SK-N-MC (cell line): ENCODE data around the gene FAAP100.

Experiments used
- DNase-seq: peaks from one replicate; pipeline ENCODE4 v3.0.0-alpha.2; 2011; ENCODE audit warnings: low read depth, low spot score
- H3K27ac ChIP-seq: fragments of 200-600 bp; sonication (generic); 2 replicates; pipeline ENCODE4 v1.5.1; 2016; ENCODE audit warnings: mixed run types
- H3K36me3 ChIP-seq: fragments of 200-600 bp; sonication (generic); 2 replicates; pipeline ENCODE4 v1.6.1; 2017; ENCODE audit warnings: antibody characterized with exemption, low read length, mixed read lengths; ENCODE audit not compliant: insufficient read depth
- H3K4me3 ChIP-seq: fragments of 200-600 bp; sonication (generic); 2 replicates; pipeline ENCODE4 v1.5.1; 2016
- H3K9ac ChIP-seq: fragments of 200-600 bp; sonication (generic); 2 replicates; pipeline ENCODE4 v1.8.0; 2017; ENCODE audit warnings: mixed run types, mixed read lengths; ENCODE audit not compliant: insufficient read length
- H3K9me3 ChIP-seq: fragments of 200-600 bp; sonication (generic); 2 replicates; pipeline ENCODE4 v1.6.1; 2017; ENCODE audit warnings: low read depth, mild to moderate bottlenecking, antibody characterized with exemption, low read length, moderate library complexity, mixed read lengths
- EZH2 ChIP-seq: fragments of 200-600 bp; sonication (generic); IDR thresholded peaks from one replicate; pipeline ENCODE4 v1.6.1; 2017; ENCODE audit warnings: antibody characterized with exemption
- FOXP2 ChIP-seq: optimal IDR thresholded peaks from 2 replicates; pipeline ENCODE3; 2011; ENCODE audit warnings: mild to moderate bottlenecking, moderate library complexity; ENCODE audit not compliant: insufficient read depth; ENCODE audit errors: extremely low read length, control extremely low read depth
- POLR2AphosphoS5 ChIP-seq: IDR thresholded peaks from 2 replicates; pipeline ENCODE4 v1.6.1; 2012; ENCODE audit warnings: mild to moderate bottlenecking, low read depth, low read length, borderline replicate concordance

The FAAP100 gene

DNA sequence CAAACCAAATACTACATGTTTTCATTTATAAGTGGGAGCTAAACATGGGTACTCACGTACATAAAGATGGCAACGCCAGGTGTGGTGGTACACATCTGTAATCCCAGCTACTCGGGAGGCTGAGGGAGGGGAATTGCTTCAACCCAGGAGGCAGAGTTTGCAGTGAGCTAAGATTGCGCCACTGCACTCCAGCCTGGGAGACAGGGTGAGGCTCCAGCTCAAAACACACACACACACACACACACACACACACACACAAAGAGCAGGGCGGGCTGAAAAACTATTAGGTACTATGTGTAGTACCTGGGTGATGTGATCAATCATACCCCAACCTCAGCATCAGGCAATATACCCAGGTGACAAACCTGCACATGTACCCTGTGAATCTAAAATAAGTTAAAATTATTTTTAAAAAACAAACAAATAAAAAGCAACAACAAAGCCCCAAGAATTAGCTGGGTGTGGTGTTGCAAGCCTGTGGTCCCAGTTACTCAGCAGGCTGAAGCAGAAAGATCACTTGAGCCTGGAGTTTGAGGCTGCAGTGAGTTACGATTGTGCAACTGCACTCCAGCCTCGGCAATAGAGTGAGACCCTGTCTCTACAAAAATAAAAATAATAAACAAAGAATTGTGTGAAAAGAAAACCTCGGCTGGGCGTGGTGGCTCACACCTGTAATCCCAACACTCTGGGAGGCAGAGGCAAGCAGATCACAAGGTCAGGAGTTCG, 11.9 kb upstream of the FAAP100 start:
- H3K36me3 ChIP-seq = peaks cover 76% of the 10 kb centered on the region
- no peak for DNase-seq
- no peak overlapping the region for H3K27ac ChIP-seq
- H3K9ac ChIP-seq = no peak overlapping the region
- H3K4me3 ChIP-seq = no peak overlapping the region
- no peak for TF ChIP-seq FOXP2
- no peak for TF ChIP-seq EZH2
- no peak for TF ChIP-seq POLR2AphosphoS5
- H3K9me3 ChIP-seq = no peaks in the 10 kb centered on the region

DNA sequence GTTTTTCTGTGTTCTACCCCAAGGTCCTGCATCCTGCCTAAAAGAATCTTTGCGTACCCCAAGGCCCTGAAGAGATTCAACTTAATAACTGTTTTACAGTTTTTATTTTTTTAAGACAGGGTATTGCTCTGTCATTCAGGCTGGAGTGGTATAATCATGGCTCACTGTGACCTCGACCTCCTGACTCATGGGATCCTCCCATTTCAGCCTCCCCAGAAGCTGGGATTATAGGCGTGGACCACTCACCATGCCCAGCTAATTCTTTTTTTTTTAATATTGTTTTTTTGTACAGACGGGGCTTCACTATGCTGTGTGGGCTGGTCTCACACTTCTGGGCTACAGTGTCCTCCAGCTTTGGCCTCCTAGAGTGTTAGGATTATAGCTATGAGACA, 9.3 kb upstream of the FAAP100 start:
- no peak for TF ChIP-seq FOXP2
- TF ChIP-seq POLR2AphosphoS5 = no peak
- TF ChIP-seq EZH2 = no peak
- no peak for DNase-seq
- Histone ChIP-seq H3K36me3 (peaks cover 84% of the 10 kb centered on the region), H3K27ac (peak overlapping the region; percentile 19; the same call in 1 of the 2 replicates), H3K9me3 (no peaks in the 10 kb centered on the region), H3K4me3 (no peak overlapping the region), H3K9ac (no peak overlapping the region)

DNA sequence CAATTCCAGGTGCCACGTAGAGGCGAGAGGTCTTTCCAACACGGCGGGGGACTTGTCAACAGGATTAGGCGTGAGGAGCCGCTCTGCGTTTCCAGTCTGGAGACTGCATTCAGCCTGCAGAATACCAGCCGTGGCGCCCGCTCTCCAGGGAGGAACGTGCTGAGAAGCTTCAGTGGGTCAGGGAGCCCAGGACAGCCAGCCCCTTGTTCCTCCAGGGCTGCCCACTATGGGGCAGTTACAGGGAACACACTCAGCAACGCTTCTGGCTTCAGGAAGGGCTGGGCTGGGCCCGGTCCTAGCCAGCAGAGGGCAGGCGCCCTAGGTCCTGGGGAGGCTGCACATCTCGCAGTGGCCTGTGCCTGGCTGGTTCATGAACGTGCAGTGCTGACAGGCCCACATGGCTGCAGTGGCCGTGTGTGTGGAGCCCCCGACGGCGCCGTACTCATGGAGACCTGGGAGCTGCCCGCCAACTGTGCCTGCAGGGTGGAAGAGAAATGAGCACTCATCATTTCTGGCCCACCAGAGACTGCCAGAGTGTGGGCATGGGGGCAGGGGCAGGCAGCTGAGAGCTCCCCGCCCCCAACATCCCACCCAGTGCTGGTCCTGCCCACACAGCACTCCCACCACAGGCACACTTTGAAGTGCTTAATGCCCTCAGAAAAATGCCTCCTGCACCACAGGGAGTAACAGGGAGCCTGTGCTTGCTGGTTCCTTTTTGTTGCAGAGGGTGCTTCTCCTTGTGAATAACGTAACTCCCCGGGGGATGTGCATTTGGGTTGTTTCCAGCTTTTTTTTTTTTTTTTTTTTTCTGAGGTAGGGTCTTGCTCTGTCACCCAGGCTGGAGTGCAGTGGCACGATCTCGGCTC, 7.0 kb upstream of the FAAP100 start:
- Histone ChIP-seq H3K9me3 (no peaks in the 10 kb centered on the region), H3K4me3 (peak overlapping the region; percentile 48), H3K27ac (peak overlapping the region; percentile 75), H3K9ac (peak overlapping the region; percentile 15), H3K36me3 (peaks cover 67% of the 10 kb centered on the region)
- peak; percentile 42 for DNase-seq
- TF ChIP-seq EZH2 (no peak), FOXP2 (no peak), POLR2AphosphoS5 (no peak)

DNA sequence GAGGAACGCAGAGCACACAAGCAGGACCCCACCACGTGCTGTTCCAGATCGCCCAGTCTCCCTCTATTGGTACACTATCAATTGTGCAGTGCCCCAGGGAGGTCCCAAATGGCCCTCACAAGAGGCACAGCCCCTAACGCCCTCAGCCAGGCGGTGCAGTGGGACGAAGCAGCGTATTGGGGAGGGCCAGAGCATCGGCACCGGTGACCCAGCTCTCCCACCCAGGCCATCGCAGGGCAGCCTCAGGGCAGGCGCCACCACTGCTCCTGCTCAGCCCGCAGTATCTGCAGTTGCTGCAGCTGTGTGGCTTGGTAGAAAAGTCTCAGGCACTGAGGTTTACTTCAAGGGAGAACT, 5.9 kb upstream of the FAAP100 start:
- peaks cover 57% of the 10 kb centered on the region for H3K36me3 ChIP-seq
- no peak overlapping the region for H3K9ac ChIP-seq
- peak overlapping the region; percentile 75; the same call in 1 of the 2 replicates for H3K27ac ChIP-seq
- H3K4me3 ChIP-seq = no peak overlapping the region
- H3K9me3 ChIP-seq = no peaks in the 10 kb centered on the region
- no peak for DNase-seq
- TF ChIP-seq FOXP2 = no peak

DNA sequence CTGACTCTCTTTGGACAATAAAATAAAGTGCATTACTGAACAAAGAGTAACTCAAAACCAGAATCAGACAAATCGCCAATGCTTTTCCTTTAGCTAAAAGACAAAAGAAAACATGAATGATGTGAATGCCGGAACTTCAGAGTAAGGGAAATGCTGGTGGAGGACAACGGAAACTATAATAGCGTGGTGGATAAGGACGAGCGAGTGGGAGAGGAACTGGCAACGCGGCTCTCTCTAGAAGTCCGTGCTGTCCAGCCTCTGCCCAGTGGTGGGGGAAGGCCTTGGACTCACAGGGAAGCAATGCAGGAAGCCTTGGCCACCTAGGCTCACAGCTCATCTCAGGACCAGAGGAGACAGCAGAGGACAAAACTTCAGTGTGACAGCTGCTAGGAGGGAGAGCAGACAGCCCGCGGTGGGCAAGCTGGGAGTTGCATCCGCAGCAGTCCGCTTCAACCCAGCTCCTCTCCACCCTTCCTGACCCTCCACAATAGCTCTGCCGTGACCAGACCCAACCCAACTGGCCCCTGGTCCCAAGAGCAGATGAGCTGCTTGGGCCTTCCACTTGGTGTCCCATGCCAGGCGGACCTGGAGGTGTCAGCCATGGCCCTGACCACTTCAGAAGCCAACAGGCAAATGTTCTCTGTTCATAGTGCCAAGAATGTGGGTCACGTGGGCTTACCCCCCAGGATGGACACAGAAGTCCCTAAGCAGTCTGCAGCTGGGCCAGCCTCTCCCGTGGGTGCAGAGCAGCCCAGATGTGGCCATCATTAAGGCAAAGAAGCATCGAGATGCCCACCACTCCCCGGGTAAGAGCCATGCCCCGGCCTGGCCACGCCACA, 5.3 kb upstream of the FAAP100 start:
- TF ChIP-seq EZH2 (no peak), FOXP2 (no peak), POLR2AphosphoS5 (no peak)
- H3K36me3 ChIP-seq = peaks cover 51% of the 10 kb centered on the region
- H3K27ac ChIP-seq = no peak overlapping the region
- no peak overlapping the region for H3K9ac ChIP-seq
- no peak overlapping the region for H3K4me3 ChIP-seq
- DNase-seq = no peak
- no peaks in the 10 kb centered on the region for H3K9me3 ChIP-seq

DNA sequence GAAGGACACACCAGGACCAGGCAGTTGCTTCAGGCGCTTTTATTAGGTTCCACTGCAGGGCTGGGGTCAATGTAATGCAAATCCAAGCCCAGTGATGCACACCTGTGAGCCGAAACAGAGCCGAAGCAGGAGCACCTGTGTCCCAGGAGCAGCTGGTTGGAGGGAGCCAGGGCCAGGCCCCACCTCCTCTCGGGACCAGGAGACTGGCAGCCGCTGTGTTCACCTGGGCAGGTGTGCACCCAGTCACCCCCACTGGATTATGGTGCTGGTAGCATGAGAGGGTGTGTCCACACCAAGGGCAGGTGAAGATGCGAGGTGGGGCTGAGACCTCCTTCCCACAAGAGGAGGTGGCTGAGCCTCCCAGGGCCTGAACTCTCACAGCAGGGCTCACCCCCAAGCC, 4.7 kb upstream of the FAAP100 start:
- TF ChIP-seq EZH2 = no peak
- TF ChIP-seq POLR2AphosphoS5 = no peak
- no peak for TF ChIP-seq FOXP2
- no peak overlapping the region for H3K27ac ChIP-seq
- peaks cover 45% of the 10 kb centered on the region for H3K36me3 ChIP-seq
- H3K9ac ChIP-seq = no peak overlapping the region
- no peaks in the 10 kb centered on the region for H3K9me3 ChIP-seq
- H3K4me3 ChIP-seq = no peak overlapping the region
- DNase-seq = no peak

DNA sequence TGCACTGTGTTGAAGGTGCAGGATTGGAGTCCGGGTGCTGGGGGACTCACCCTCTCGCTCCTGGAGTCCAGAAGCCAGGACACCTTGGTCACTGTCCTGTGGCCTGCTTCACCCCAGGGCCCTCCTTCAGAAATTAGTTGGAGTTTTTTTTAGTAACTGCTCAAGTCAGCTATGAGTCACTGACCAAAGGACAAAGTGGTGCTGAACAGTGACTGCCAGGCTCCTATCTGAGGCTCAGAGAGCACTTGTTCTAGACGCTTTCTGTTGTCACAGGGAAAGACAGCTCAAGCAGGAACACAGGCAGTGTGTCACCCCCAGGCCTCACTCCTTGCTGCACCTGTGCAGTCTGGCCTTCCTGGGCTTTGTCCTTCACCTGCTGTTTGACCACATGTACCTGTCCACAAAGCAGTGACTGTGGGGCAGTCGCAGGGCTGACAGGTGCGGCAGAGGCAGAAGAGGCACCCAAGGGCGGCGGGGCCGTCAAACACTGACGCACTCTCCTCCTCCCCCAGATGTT, 4.1 kb upstream of the FAAP100 start:
- Histone ChIP-seq H3K4me3 (no peak overlapping the region), H3K9me3 (no peaks in the 10 kb centered on the region), H3K27ac (no peak overlapping the region), H3K9ac (no peak overlapping the region), H3K36me3 (peaks cover 39% of the 10 kb centered on the region)
- TF ChIP-seq FOXP2 (no peak), POLR2AphosphoS5 (no peak)
- no peak for DNase-seq

DNA sequence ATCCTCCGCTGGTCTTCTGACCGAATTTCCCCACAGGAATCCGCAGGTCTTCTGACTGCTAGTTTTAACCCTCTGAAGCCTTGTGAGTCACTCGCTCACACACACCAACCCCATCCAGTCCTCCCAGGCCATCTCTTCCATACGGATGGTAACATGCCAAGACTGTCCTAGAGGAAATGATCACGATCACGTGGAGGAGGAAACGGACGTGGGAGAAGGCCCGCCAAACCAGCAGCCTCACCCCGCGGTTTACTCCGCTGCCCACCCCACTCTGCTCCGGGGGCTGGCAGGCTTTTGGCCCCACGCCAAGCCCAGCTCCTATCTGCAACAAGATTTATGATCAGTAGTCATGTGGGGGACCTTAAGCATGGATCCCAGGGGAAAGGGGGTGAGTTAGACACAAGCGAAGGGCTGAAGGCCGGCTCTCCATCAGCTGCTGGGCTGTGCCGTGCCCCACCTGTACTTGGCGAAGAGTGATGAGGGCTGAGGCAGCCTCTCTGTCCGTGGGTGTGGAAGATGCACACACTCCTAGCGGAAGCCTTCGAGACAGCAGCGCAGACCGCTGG, 1.5 kb upstream of the FAAP100 start:
- Histone ChIP-seq H3K9me3 (no peaks in the 10 kb centered on the region), H3K4me3 (peak overlapping the region; percentile 92), H3K9ac (no peak overlapping the region), H3K36me3 (peaks cover 35% of the 10 kb centered on the region), H3K27ac (no peak overlapping the region)
- no peak for DNase-seq
- TF ChIP-seq EZH2 (no peak), FOXP2 (no peak), POLR2AphosphoS5 (no peak)
